ENCODE measurements around the gene CEP43. TPM values are rescaled to one million over a fixed set of nuclear protein-coding genes. Genes with fewer than 3 reads are reported as not detected.

CEP43 gene
- total and polyA plus RNA-seq, 12 donors, result 7.5 to 15.0 (median 9.9) TPM

DNA sequence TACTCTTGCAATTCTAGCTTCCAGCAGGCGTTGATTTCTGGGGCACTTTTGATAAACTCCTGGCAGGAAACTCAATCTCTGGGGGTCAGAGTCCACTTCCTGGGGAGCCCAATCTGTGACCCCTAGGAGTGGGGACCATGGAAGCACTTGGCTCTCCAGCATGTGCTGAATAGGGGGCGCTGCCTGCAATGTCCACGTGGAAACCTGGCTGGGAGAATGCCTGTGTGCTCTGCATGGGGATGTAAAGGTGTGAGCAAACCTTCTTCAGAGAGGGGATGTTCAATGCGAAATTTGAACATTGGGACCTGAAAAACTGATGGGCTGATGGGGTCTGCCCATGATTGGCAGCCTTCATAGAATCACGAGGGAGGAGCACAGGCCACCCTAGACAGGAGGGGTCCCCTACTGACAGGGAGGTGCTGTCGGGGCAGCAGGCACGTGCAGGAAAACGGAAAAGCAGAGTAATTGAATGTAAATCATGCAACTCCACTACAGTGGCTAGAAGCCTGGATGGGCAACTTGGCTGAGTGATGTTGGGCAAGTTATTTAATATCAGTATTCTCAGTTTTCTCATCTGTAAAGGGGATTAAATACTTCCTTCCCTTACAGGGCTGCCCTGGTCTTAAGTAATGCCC, 47.8 kb downstream of the CEP43 start:
- peaks cover 0 to 12% (median 0%) of the 10 kb centered on the region in 9 donors for H3K4me1 ChIP-seq
- peaks cover 0 to 7% (median 0%) of the 10 kb centered on the region in 11 donors for H3K9me3 ChIP-seq
- H3K27ac ChIP-seq, result peak overlapping the region in 1 of 10 donors; percentile 72
- H3K4me3 ChIP-seq, result no peak overlapping the region
- DNase-seq (no peak), ATAC-seq (no peak)
- WGBS, 2 donors, result 84 to 87% methylated on average over 8 of the region's 8 CpGs
- no peaks in the 10 kb centered on the region for H3K27me3 ChIP-seq
- TF ChIP-seq, protein P1, sequence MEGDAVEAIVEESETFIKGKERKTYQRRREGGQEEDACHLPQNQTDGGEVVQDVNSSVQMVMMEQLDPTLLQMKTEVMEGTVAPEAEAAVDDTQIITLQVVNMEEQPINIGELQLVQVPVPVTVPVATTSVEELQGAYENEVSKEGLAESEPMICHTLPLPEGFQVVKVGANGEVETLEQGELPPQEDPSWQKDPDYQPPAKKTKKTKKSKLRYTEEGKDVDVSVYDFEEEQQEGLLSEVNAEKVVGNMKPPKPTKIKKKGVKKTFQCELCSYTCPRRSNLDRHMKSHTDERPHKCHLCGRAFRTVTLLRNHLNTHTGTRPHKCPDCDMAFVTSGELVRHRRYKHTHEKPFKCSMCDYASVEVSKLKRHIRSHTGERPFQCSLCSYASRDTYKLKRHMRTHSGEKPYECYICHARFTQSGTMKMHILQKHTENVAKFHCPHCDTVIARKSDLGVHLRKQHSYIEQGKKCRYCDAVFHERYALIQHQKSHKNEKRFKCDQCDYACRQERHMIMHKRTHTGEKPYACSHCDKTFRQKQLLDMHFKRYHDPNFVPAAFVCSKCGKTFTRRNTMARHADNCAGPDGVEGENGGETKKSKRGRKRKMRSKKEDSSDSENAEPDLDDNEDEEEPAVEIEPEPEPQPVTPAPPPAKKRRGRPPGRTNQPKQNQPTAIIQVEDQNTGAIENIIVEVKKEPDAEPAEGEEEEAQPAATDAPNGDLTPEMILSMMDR (IDR thresholded peaks at IDR 0.05), result no peak
- intact Hi-C loops (cut with DNase I), result no loop called here
- H3K36me3 ChIP-seq, result peaks cover 0 to 9% (median 0%) of the 10 kb centered on the region in 9 donors

DNA sequence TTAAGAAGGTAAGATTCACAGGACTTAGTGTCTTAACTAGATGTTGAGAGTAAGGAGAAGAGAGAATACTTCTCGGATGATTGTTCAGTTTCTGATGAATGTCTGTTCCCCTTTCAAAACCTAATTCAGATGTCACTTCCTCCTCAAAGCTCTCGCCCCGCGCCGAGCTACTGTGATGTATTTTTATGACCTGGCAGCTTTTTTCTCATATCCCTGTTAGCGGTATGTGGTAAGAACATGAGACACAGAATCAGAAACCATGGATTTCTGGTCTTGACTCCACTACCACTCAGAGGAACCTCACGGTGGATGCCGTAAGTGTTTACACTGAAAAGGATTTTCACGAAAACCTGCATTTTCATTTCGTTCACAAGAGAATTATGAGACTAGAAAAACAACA, 48.4 kb downstream of the CEP43 start:
- DNase-seq, result peak in 1 of 2 donors; percentile 29
- Histone ChIP-seq H3K4me3 (peak overlapping the region in 1 of 10 donors; percentile 21), H3K9me3 (peaks cover 0 to 7% (median 0%) of the 10 kb centered on the region in 11 donors), H3K4me1 (peaks cover 0 to 12% (median 0%) of the 10 kb centered on the region in 9 donors), H3K27me3 (no peaks in the 10 kb centered on the region), H3K36me3 (peaks cover 0 to 9% (median 0%) of the 10 kb centered on the region in 9 donors), H3K27ac (peak overlapping the region in 1 of 10 donors; percentile 72)
- no peak for ATAC-seq
- WGBS, 2 donors, result 91% methylated on average over 10 of the region's 10 CpGs
- TF ChIP-seq, protein P1 (IDR thresholded peaks at IDR 0.05), result no peak
- intact Hi-C loops (cut with DNase I), result no loop called here

Small RNAs within 50 kb of the gene (microRNA-seq; reads per million reads assigned to microRNA genes)
- 0 to 0.51 reads per million in 2 donors for gene MIR3939

Other genes with a start within 250 kb of the CEP43 start
- 10 to 100 TPM in 7 of 10 donors, 1 to 10 TPM in 3; 7.1 to 44.3 (median 12.1) TPM for gene RNASET2, start 42.8 kb upstream of the CEP43 start, total RNA-seq
- 10 to 100 TPM in 1 of 2 donors, 1 to 10 TPM in 1; 7.3 to 26.8 TPM for gene RNASET2, start 42.8 kb upstream of the CEP43 start, polyA plus RNA-seq
- under 1 TPM in 3 of 10 donors, not detected in 7; 0.13 to 0.37 (median 0.16) TPM for gene CCR6, start 123.7 kb downstream of the CEP43 start, total RNA-seq
- gene CCR6, start 123.7 kb downstream of the CEP43 start, polyA plus RNA-seq, result not detected
- gene GPR31, start 158.6 kb downstream of the CEP43 start, total RNA-seq, result not detected
- gene GPR31, start 158.6 kb downstream of the CEP43 start, polyA plus RNA-seq, result not detected

Measured in heart right ventricle (tissue), 16 donors.